Endothelial cell of umbilical vein (primary cell): ENCODE results near the gene GPR25. TPM values are rescaled to one million over a fixed set of nuclear protein-coding genes. Genes with fewer than 3 reads are reported as not detected.

Experiments
- BruUV-seq: library from RNA; stranded (reverse); fragments of 400-500 nt; replicated peaks from 2 replicates; lab custom pipeline; 2021; lab: Mats Ljungman, UMichigan
- CTCF ChIA-PET: fragments of 300-600, 350-600 bp; sonication (Branson Sonifier 250); formaldehyde crosslinking; loops from one replicate; lab custom pipeline; 2021; ENCODE audit warnings: antibody characterized with exemption, inconsistent platforms; lab: Charles Lee
- POLR2A ChIA-PET: fragments of 300-600, 350-600 bp; sonication (Branson Sonifier 250); formaldehyde crosslinking; loops from one replicate; lab custom pipeline; 2021; ENCODE audit warnings: antibody characterized with exemption, inconsistent platforms; lab: Charles Lee
- DNase-seq: peaks from one replicate; pipeline ENCODE4 v3.0.0-alpha.2; 2011; ENCODE audit warnings: low read depth, low spot score
- FAIRE-seq: peaks from 2 replicates; lab custom pipeline; 2011; peaks lifted over from hg19 to GRCh38; lab: Jason Lieb, UNC
- H2AFZ ChIP-seq: 2 replicates; pipeline ENCODE4 v1.6.0; 2012; ENCODE audit warnings: low read depth, low read length, control low read depth, inconsistent platforms
- H3K27ac ChIP-seq: 2 replicates; pipeline ENCODE4 v1.5.1; 2011; ENCODE audit warnings: low read depth, mild to moderate bottlenecking, control low read depth, low read length, moderate library complexity; ENCODE audit not compliant: insufficient read depth
- H3K27me3 ChIP-seq, 2 experiments: 2 replicates each; pipeline versions ENCODE4 v1.6.0 to v1.6.1; 2011; ENCODE audit warnings: low read length in 2 of 2, mixed read lengths in 1 of 2; ENCODE audit not compliant: control insufficient read depth in 2 of 2, insufficient read depth in 2 of 2
- H3K36me3 ChIP-seq, 2 experiments: 2 replicates in 1 of 2; 3 replicates in 1 of 2; pipeline ENCODE4 v1.5.1; 2011; ENCODE audit warnings: low read length in 2 of 2, mild to moderate bottlenecking in 1 of 2, moderate library complexity in 1 of 2; ENCODE audit not compliant: control insufficient read depth in 2 of 2, insufficient read depth in 2 of 2; ENCODE audit errors: extremely low read depth in 1 of 2
- H3K4me1 ChIP-seq: 3 replicates; pipeline ENCODE4 v1.5.1; 2011; ENCODE audit warnings: mild to moderate bottlenecking, low read length; ENCODE audit not compliant: control insufficient read depth, insufficient read depth; ENCODE audit errors: extremely low read depth
- H3K4me2 ChIP-seq: 2 replicates; pipeline ENCODE4 v1.6.1; 2011; ENCODE audit warnings: low read length, control low read depth, mixed read lengths; ENCODE audit not compliant: insufficient read depth
- H3K4me3 ChIP-seq, 3 experiments: fragments of 200-600 bp in 1 of 3; sonication (generic), shearing (Covaris generic) in 1 of 3; replicated peaks in 1 of 3; 2 replicates each; pipeline ENCODE4 v1.5.1; 2011 to 2016; ENCODE audit warnings: control low read depth in 3 of 3, low read length in 3 of 3, mild to moderate bottlenecking in 2 of 3, inconsistent platforms in 1 of 3, low read depth in 1 of 3, moderate library complexity in 1 of 3; ENCODE audit not compliant: insufficient read depth in 1 of 3
- H3K79me2 ChIP-seq: 2 replicates; pipeline ENCODE4 v1.6.0; 2012; ENCODE audit warnings: low read length, inconsistent platforms; ENCODE audit not compliant: control insufficient read depth, insufficient read depth
- H3K9ac ChIP-seq: replicated peaks from 2 replicates; pipeline ENCODE3; 2011; ENCODE audit warnings: low read length, control low read depth; ENCODE audit not compliant: insufficient read depth; ENCODE audit errors: extremely low read depth
- H3K9me1 ChIP-seq: replicated peaks from 3 replicates; pipeline ENCODE4 v1.6.0; 2011; ENCODE audit warnings: mild to moderate bottlenecking, low read length; ENCODE audit not compliant: control insufficient read depth, insufficient read depth; ENCODE audit errors: extremely low read depth
- H3K9me3 ChIP-seq: replicated peaks from 2 replicates; pipeline ENCODE4 v1.5.1; 2012; ENCODE audit warnings: low read length, inconsistent platforms; ENCODE audit not compliant: control insufficient read depth, insufficient read depth
- H4K20me1 ChIP-seq: replicated peaks from 2 replicates; pipeline ENCODE3; 2011; ENCODE audit warnings: mild to moderate bottlenecking, low read length; ENCODE audit not compliant: control insufficient read depth, insufficient read depth; ENCODE audit errors: extremely low read depth
- CTCF ChIP-seq, 2 donors: IDR thresholded peaks; 1 replicate in 1 of 2; 2 replicates in 1 of 2; pipeline ENCODE4 v1.5.1; 2011; ENCODE audit warnings: low read length in 2 of 2, mild to moderate bottlenecking in 2 of 2, moderate library complexity in 2 of 2, control low read depth in 1 of 2, inconsistent platforms in 1 of 2, low read depth in 1 of 2; ENCODE audit not compliant: insufficient read depth in 1 of 2; ENCODE audit errors: extremely low read depth in 1 of 2
- EZH2 ChIP-seq: IDR thresholded peaks from 2 replicates; pipeline ENCODE4 v1.6.1; 2012; ENCODE audit warnings: borderline replicate concordance, low read depth, mild to moderate bottlenecking, moderate library complexity, low read length, inconsistent platforms; ENCODE audit not compliant: severe bottlenecking
- FOS ChIP-seq: IDR thresholded peaks from 2 replicates; pipeline ENCODE4 v1.6.1; 2011; ENCODE audit warnings: mild to moderate bottlenecking, low read length, moderate library complexity, borderline replicate concordance; ENCODE audit not compliant: insufficient read depth
- GATA2 ChIP-seq: IDR thresholded peaks from 2 replicates; pipeline ENCODE4 v1.7.0; 2011; ENCODE audit warnings: low read depth, mild to moderate bottlenecking, moderate library complexity, mixed read lengths, low read length; ENCODE audit not compliant: insufficient read length, insufficient read depth
- JUN ChIP-seq: IDR thresholded peaks from 2 replicates; pipeline ENCODE4 v1.6.1; 2011; ENCODE audit warnings: borderline replicate concordance, low read depth; ENCODE audit not compliant: insufficient read length, insufficient read depth
- MAX ChIP-seq: IDR thresholded peaks from 2 replicates; pipeline ENCODE4 v1.6.1; 2011; ENCODE audit not compliant: insufficient read depth, insufficient read length
- MYC ChIP-seq: IDR thresholded peaks from one replicate; pipeline ENCODE4 v1.6.1; 2011; ENCODE audit warnings: mild to moderate bottlenecking, low read depth, low read length
- POLR2A ChIP-seq: IDR thresholded peaks from 2 replicates; pipeline ENCODE4 v1.6.1; 2012; ENCODE audit warnings: low read depth, mild to moderate bottlenecking, control low read depth, low read length
- POLR2AphosphoS5 ChIP-seq: IDR thresholded peaks from 2 replicates; pipeline ENCODE4 v1.6.1; 2012; ENCODE audit warnings: low read depth, mild to moderate bottlenecking, control low read depth, low read length, moderate library complexity; ENCODE audit not compliant: insufficient read depth
- dilution Hi-C: fragments of 300-500 bp; cut with MboI; formaldehyde crosslinking; loops from one replicate; pipeline ENCODE4 v1.15.0; 2019; ENCODE audit warnings: low sequenced_read_pairs; ENCODE audit not compliant: extremely low pct_ligation_motif_present
- intact Hi-C: fragments of 100-400 bp; cut with micrococcal nuclease; formaldehyde crosslinking; loops from one replicate; pipeline ENCODE4 v1.10.0; 2022
- polyA plus RNA-seq, 4 experiments: library from polyadenylated mRNA; depleted of rRNA in 3 of 4; stranded (reverse) in 3 of 4; unstranded in 1 of 4; fragments of >200 nt; gene quantifications; 2 replicates each; pipeline versions ENCODE4 v1.2.1 to v1.2.3, GENCODE V29; 2011 to 2012; ENCODE audit warnings: missing spikeins in 1 of 4
- total RNA-seq: library from RNA; stranded (reverse); gene quantifications from 2 replicates; pipeline ENCODE4 v1.2.3, GENCODE V29; 2021

Gene GPR25
- total and polyA plus RNA-seq, 2 donors (not counting 3 experiments of a cell fraction or from before 2014, with no cell fraction given): not detected

- dilution Hi-C loops: no loop called here
- peaks cover 3% of the 10 kb centered on the region for H3K79me2 ChIP-seq
- H2AFZ ChIP-seq: no peak overlapping the region
- peaks cover 20 to 22% of the 10 kb centered on the region in 2 experiments for H3K36me3 ChIP-seq
- intact Hi-C loops: no loop called here
- DNase-seq: no peak
- ChIA-PET CTCF (interaction anchor here (1.0 to 1.6 kb wide), 4 partner anchors 10 to 286 kb away, joined by 3 to 5 read pairs (median 4); no protein-coding TSS in a partner anchor), POLR2A (no interaction called here)
- no peak overlapping the region for H3K9ac ChIP-seq
- TF ChIP-seq POLR2A: no peak
- no peak for TF ChIP-seq EZH2
- TF ChIP-seq MYC: no peak
- no peak for TF ChIP-seq POLR2AphosphoS5
- TF ChIP-seq JUN: no peak
- no peak for TF ChIP-seq CTCF (IDR thresholded peaks at IDR 0.05; ENCODE audit: extremely low read depth in 1 of 2, insufficient read depth in 1 of 2, low read depth in 1 of 2, low read length in 2 of 2)
- no peak for TF ChIP-seq MAX
- no peak for TF ChIP-seq GATA2
- TF ChIP-seq FOS: no peak
- no TSS peak for BruUV-seq
- no peak overlapping the region for H3K27ac ChIP-seq
- H3K4me2 ChIP-seq: no peak overlapping the region
- no peaks in the 10 kb centered on the region for H3K4me1 ChIP-seq
- no peaks in the 10 kb centered on the region for H3K9me3 ChIP-seq
- H4K20me1 ChIP-seq: no peaks in the 10 kb centered on the region
- H3K4me3 ChIP-seq: no peak overlapping the region
- FAIRE-seq: no peak
- H3K9me1 ChIP-seq: no peaks in the 10 kb centered on the region
- H3K27me3 ChIP-seq: no peaks in the 10 kb centered on the region
Measured at GRCh38 chr1:200845360-200845759, 27.4 kb upstream of the GPR25 start.
